Activated CD8-positive, alpha-beta memory T cell treated with anti-CD3 and anti-CD28 coated beads, Interleukin-2, amount 50 U/mL, for 24 hours (primary cell): Measurements from ENCODE around the gene CD8A.
"Not testable (repeated sequence)": the region's sequence is repeated elsewhere in the genome, so short reads cannot be mapped to it uniquely, and the experiment has no call there.

Source experiments
- DNase-seq: peaks from one replicate; pipeline ENCODE4 v3.0.0-alpha.2; 2020; ENCODE audit errors: extremely low read depth

The CD8A gene

GRCh38 chr2:86776532-86776931, 14.2 kb downstream of the CD8A start:
- no peak for DNase-seq

- no peak for DNase-seq
Measured at GRCh38 chr2:86775338-86775737, 15.4 kb downstream of the CD8A start.

- DNase-seq = no peak
Measured at GRCh38 chr2:86774862-86775261, 15.9 kb downstream of the CD8A start.

- DNase-seq = no peak
Measured at GRCh38 chr2:86772611-86773010, 18.1 kb downstream of the CD8A start.

- no peak for DNase-seq
Measured at GRCh38 chr2:86770816-86771301, 19.9 kb downstream of the CD8A start.

GRCh38 chr2:86769838-86770237, 20.9 kb downstream of the CD8A start:
- DNase-seq = no peak

- DNase-seq = no peak
Measured at GRCh38 chr2:86768189-86768949, 22.3 kb downstream of the CD8A start.

GRCh38 chr2:86765310-86765695, 25.4 kb downstream of the CD8A start:
- DNase-seq = no peak

GRCh38 chr2:86764661-86765309, 25.9 kb downstream of the CD8A start:
- no peak for DNase-seq

GRCh38 chr2:86760371-86760770, 30.3 kb downstream of the CD8A start:
- DNase-seq = no peak

GRCh38 chr2:86758405-86758804, 32.3 kb downstream of the CD8A start:
- DNase-seq = no peak

- DNase-seq = no peak
Measured at GRCh38 chr2:86753606-86754005, 37.1 kb downstream of the CD8A start.

GRCh38 chr2:86752934-86753333, 37.8 kb downstream of the CD8A start:
- no peak for DNase-seq

- DNase-seq = no peak
Measured at GRCh38 chr2:86751778-86752177, 38.9 kb downstream of the CD8A start.

- DNase-seq = no peak
Measured at GRCh38 chr2:86750240-86750839, 40.4 kb downstream of the CD8A start.

GRCh38 chr2:86747711-86748639, 42.7 kb downstream of the CD8A start:
- DNase-seq = no peak

- no peak for DNase-seq
Measured at GRCh38 chr2:86746939-86747338, 43.8 kb downstream of the CD8A start.

GRCh38 chr2:86744152-86744551, 46.6 kb downstream of the CD8A start:
- no peak for DNase-seq

- not testable (repeated sequence) for DNase-seq
Measured at GRCh38 chr2:86741889-86742498, 48.7 kb downstream of the CD8A start.

GRCh38 chr2:86739889-86740288, 50.8 kb downstream of the CD8A start:
- not testable (repeated sequence) for DNase-seq

GRCh38 chr2:86739485-86739884, 51.2 kb downstream of the CD8A start:
- DNase-seq = not testable (repeated sequence)
